Measurements from ENCODE around the gene GPSM1. TPM values are rescaled to one million over a fixed set of nuclear protein-coding genes. Genes with fewer than 3 reads are reported as not detected.

The GPSM1 gene
- total RNA-seq, 1 donor from 2014 or later = 59.4 TPM

DNA sequence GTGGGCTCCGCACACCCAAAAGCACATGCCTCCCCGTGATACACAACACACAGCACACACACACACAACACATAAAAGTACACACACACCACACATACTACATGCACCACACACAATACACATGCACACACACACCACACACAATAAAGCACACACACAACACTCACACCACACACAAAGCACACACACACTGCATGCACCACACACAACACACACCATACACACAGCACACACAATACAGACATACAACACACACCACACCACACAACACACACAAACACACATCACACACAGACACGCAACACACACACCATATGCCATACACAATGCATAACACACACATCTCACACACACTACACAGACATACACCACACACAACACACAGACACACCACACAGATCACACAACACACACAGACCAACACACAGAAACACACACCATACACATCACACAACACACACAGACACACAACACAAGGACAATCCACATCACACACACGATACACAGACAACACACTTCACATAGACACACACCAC, 20.1 kb upstream of the GPSM1 start:
- H4K20me1 ChIP-seq (ENCODE audit: insufficient read depth, low read length) = peaks cover 9% of the 10 kb centered on the region
- no peaks in the 10 kb centered on the region for H3K27me3 ChIP-seq (ENCODE audit: insufficient read depth, low read length)
- no peak overlapping the region for H3K27ac Mint-ChIP-seq (ENCODE audit: unreplicated experiment)
- no peak overlapping the region for H3K27ac ChIP-seq (ENCODE audit: low read depth, low read length)
- no peaks in the 10 kb centered on the region for H3K36me3 Mint-ChIP-seq (ENCODE audit: low read depth, unreplicated experiment)
- FAIRE-seq (no peak), DNase-seq (ENCODE audit: low read depth) (no peak)
- H3K4me3 ChIP-seq (ENCODE audit: insufficient read depth, low read depth, low read length) = no peak overlapping the region
- no peak overlapping the region for H3K4me3 Mint-ChIP-seq (ENCODE audit: unreplicated experiment)
- no peaks in the 10 kb centered on the region for H3K9me3 Mint-ChIP-seq (ENCODE audit: unreplicated experiment)
- no peak for TF ChIP-seq EZH2 (IDR thresholded peaks at IDR 0.05; ENCODE audit: insufficient read depth, low read length)
- TF ChIP-seq, protein P1, sequence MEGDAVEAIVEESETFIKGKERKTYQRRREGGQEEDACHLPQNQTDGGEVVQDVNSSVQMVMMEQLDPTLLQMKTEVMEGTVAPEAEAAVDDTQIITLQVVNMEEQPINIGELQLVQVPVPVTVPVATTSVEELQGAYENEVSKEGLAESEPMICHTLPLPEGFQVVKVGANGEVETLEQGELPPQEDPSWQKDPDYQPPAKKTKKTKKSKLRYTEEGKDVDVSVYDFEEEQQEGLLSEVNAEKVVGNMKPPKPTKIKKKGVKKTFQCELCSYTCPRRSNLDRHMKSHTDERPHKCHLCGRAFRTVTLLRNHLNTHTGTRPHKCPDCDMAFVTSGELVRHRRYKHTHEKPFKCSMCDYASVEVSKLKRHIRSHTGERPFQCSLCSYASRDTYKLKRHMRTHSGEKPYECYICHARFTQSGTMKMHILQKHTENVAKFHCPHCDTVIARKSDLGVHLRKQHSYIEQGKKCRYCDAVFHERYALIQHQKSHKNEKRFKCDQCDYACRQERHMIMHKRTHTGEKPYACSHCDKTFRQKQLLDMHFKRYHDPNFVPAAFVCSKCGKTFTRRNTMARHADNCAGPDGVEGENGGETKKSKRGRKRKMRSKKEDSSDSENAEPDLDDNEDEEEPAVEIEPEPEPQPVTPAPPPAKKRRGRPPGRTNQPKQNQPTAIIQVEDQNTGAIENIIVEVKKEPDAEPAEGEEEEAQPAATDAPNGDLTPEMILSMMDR (IDR thresholded peaks at IDR 0.05; ENCODE audit: insufficient read depth, low read depth, low read length) = no peak
- no peaks in the 10 kb centered on the region for H3K36me3 ChIP-seq (ENCODE audit: insufficient read depth, low read length)
- H3K79me2 ChIP-seq (ENCODE audit: insufficient read depth, low read length) = no peaks in the 10 kb centered on the region
- H3K9me3 ChIP-seq (ENCODE audit: insufficient read depth, low read depth, low read length) = no peaks in the 10 kb centered on the region
- H3K27me3 Mint-ChIP-seq (ENCODE audit: low read depth, unreplicated experiment) = peaks cover 11% of the 10 kb centered on the region
- H3K4me1 Mint-ChIP-seq (ENCODE audit: low read depth, unreplicated experiment) = no peaks in the 10 kb centered on the region
- H3K4me2 ChIP-seq (ENCODE audit: low read length) = no peak overlapping the region
- H3K4me1 ChIP-seq (ENCODE audit: insufficient read depth, low read length) = no peaks in the 10 kb centered on the region
- H2AFZ ChIP-seq (ENCODE audit: low read depth, low read length) = no peak overlapping the region
- H3K9ac ChIP-seq (ENCODE audit: low read length) = no peak overlapping the region

DNA sequence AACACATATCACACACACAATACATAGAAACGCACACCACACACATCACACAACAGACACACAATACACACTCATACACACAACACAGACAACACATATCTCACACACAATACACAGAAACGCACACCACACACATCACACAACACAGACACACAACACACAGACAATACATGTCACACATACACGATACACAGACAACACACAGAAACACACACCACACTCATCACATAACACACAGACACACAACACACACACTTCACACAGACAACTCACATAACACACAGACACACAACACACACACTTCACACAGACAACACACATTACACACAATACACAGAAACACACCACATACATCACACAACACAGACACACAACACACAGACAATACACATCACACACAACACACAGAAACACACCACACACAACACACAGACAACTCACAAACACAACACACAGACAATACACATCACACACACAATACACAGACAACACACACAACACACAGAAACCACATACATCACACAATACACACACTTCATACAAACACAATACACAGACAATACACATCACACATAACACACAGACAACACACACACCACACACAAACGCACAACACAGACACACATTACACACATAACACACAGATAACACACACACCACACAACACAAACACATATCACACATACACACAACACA, 19.2 kb upstream of the GPSM1 start:
- no peaks in the 10 kb centered on the region for H3K9me3 Mint-ChIP-seq (ENCODE audit: unreplicated experiment)
- H3K4me1 Mint-ChIP-seq (ENCODE audit: low read depth, unreplicated experiment) = no peaks in the 10 kb centered on the region
- no peak overlapping the region for H3K9ac ChIP-seq (ENCODE audit: low read length)
- H4K20me1 ChIP-seq (ENCODE audit: insufficient read depth, low read length) = peaks cover 9% of the 10 kb centered on the region
- no peak for FAIRE-seq
- H3K4me3 ChIP-seq (ENCODE audit: insufficient read depth, low read depth, low read length) = no peak overlapping the region
- no peaks in the 10 kb centered on the region for H3K4me1 ChIP-seq (ENCODE audit: insufficient read depth, low read length)
- no peaks in the 10 kb centered on the region for H3K79me2 ChIP-seq (ENCODE audit: insufficient read depth, low read length)
- H3K27me3 ChIP-seq (ENCODE audit: insufficient read depth, low read length) = no peaks in the 10 kb centered on the region
- no peak overlapping the region for H3K4me3 Mint-ChIP-seq (ENCODE audit: unreplicated experiment)
- H3K36me3 ChIP-seq (ENCODE audit: insufficient read depth, low read length) = no peaks in the 10 kb centered on the region
- H3K4me2 ChIP-seq (ENCODE audit: low read length) = no peak overlapping the region
- H3K27ac Mint-ChIP-seq (ENCODE audit: unreplicated experiment) = no peak overlapping the region
- DNase-seq (ENCODE audit: low read depth) = no peak
- H3K27me3 Mint-ChIP-seq (ENCODE audit: low read depth, unreplicated experiment) = peaks cover 9% of the 10 kb centered on the region
- H2AFZ ChIP-seq (ENCODE audit: low read depth, low read length) = no peak overlapping the region
- TF ChIP-seq, protein P1 (IDR thresholded peaks at IDR 0.05; ENCODE audit: insufficient read depth, low read depth, low read length) = no peak
- no peak for TF ChIP-seq EZH2 (IDR thresholded peaks at IDR 0.05; ENCODE audit: insufficient read depth, low read length)
- no peak overlapping the region for H3K27ac ChIP-seq (ENCODE audit: low read depth, low read length)
- H3K36me3 Mint-ChIP-seq (ENCODE audit: low read depth, unreplicated experiment) = no peaks in the 10 kb centered on the region
- H3K9me3 ChIP-seq (ENCODE audit: insufficient read depth, low read depth, low read length) = no peaks in the 10 kb centered on the region

GRCh38 chr9:136308702-136309053, 18.7 kb upstream of the GPSM1 start:
- Mint-ChIP-seq H3K4me3 (ENCODE audit: unreplicated experiment) (no peak overlapping the region), H3K27ac (ENCODE audit: unreplicated experiment) (no peak overlapping the region), H3K36me3 (ENCODE audit: low read depth, unreplicated experiment) (no peaks in the 10 kb centered on the region), H3K4me1 (ENCODE audit: low read depth, unreplicated experiment) (no peaks in the 10 kb centered on the region), H3K9me3 (ENCODE audit: unreplicated experiment) (no peaks in the 10 kb centered on the region), H3K27me3 (ENCODE audit: low read depth, unreplicated experiment) (peaks cover 9% of the 10 kb centered on the region)
- Histone ChIP-seq H3K4me3 (ENCODE audit: insufficient read depth, low read depth, low read length) (no peak overlapping the region), H3K9me3 (ENCODE audit: insufficient read depth, low read depth, low read length) (no peaks in the 10 kb centered on the region), H3K4me1 (ENCODE audit: insufficient read depth, low read length) (no peaks in the 10 kb centered on the region), H3K9ac (ENCODE audit: low read length) (no peak overlapping the region), H3K36me3 (ENCODE audit: insufficient read depth, low read length) (no peaks in the 10 kb centered on the region), H3K27me3 (ENCODE audit: insufficient read depth, low read length) (no peaks in the 10 kb centered on the region), H3K4me2 (ENCODE audit: low read length) (no peak overlapping the region), H2AFZ (ENCODE audit: low read depth, low read length) (no peak overlapping the region), H4K20me1 (ENCODE audit: insufficient read depth, low read length) (peaks cover 9% of the 10 kb centered on the region), H3K27ac (ENCODE audit: low read depth, low read length) (no peak overlapping the region), H3K79me2 (ENCODE audit: insufficient read depth, low read length) (no peaks in the 10 kb centered on the region)
- TF ChIP-seq, protein P1 (IDR thresholded peaks at IDR 0.05; ENCODE audit: insufficient read depth, low read depth, low read length) = no peak
- TF ChIP-seq EZH2 (IDR thresholded peaks at IDR 0.05; ENCODE audit: insufficient read depth, low read length) = no peak
- DNase-seq (ENCODE audit: low read depth) (no peak), FAIRE-seq (no peak)
